Stomach (tissue), 9 donors: ENCODE measurements around the gene ORAI3. TPM values are rescaled to one million over a fixed set of nuclear protein-coding genes. Genes with fewer than 3 reads are reported as not detected.

Experiments
- DNase-seq, 2 donors: peaks; one replicate each; pipeline versions ENCODE4 v3.0.0 to v3.0.0-alpha.2; 2013 to 2019
- H3K27ac ChIP-seq, 5 donors: fragments of 200-600 bp in 4 of 5; sonication (generic) in 4 of 5; one replicate each; pipeline ENCODE4 v1.5.1; 2013 to 2019; ENCODE audit warnings: mild to moderate bottlenecking in 1 of 5, moderate library complexity in 1 of 5
- H3K27me3 ChIP-seq, 3 donors: fragments of 200-600 bp; sonication (generic); one replicate each; pipeline ENCODE4 v1.5.1; 2017 to 2019; ENCODE audit warnings: mixed run types in 1 of 3
- H3K36me3 ChIP-seq, 4 donors: fragments of 200-600 bp; sonication (generic); 1 replicate in 3 of 4; 2 replicates in 1 of 4; pipeline ENCODE4 v1.5.1; 2016 to 2019
- H3K4me1 ChIP-seq, 4 donors: fragments of 200-600 bp; sonication (generic); one replicate each; pipeline ENCODE4 v1.5.1; 2016 to 2019
- H3K4me3 ChIP-seq, 4 donors: fragments of 200-600 bp; sonication (generic) in 3 of 4; one replicate each; pipeline ENCODE4 v1.5.1; 2016 to 2019; ENCODE audit warnings: mild to moderate bottlenecking in 1 of 4
- H3K9me3 ChIP-seq, 4 donors: fragments of 200-600 bp; sonication (generic); one replicate each; pipeline ENCODE4 v1.5.1; 2016 to 2019
- CTCF ChIP-seq, 7 experiments: fragments of 450-650 bp in 4 of 7; fragments of 200-600 bp in 3 of 7; sonication (generic) in 3 of 7; IDR thresholded peaks; one replicate each; pipeline ENCODE4 v1.5.1; 2016 to 2019; ENCODE audit warnings: antibody characterized with exemption in 7 of 7, control low read depth in 2 of 7, mild to moderate bottlenecking in 1 of 7
- EP300 ChIP-seq: sonication (generic); formaldehyde crosslinking; IDR thresholded peaks from one replicate; pipeline ENCODE4 v1.6.1; 2017; ENCODE audit warnings: antibody characterized with exemption
- POLR2A ChIP-seq, 4 donors: fragments of 450-650 bp; IDR thresholded peaks; one replicate each; pipeline ENCODE4 v1.6.1; 2016; ENCODE audit warnings: antibody characterized with exemption in 4 of 4, control low read depth in 2 of 4, mild to moderate bottlenecking in 1 of 4, moderate library complexity in 1 of 4
- POLR2AphosphoS5 ChIP-seq, 3 donors: sonication (generic); formaldehyde crosslinking; IDR thresholded peaks; one replicate each; pipeline ENCODE4 v1.6.1; 2016; ENCODE audit warnings: antibody characterized with exemption in 3 of 3
- WGBS, 5 donors: extraction: QIAGEN DNeasy Blood & Tissue Kit in 3 of 5; methylation state at CpG; one replicate each; pipeline versions ENCODE4 v1.1.5 to v1.1.7; 2013 to 2018; 5-methylcytosine and 5-hydroxymethylcytosine counted together
- intact Hi-C: fragments of 100-400 bp; cut with DNase I; formaldehyde crosslinking; loops from one replicate; pipeline ENCODE4 v1.15.1; 2023; ENCODE audit warnings: low total_unique reads
- polyA plus RNA-seq, 3 donors: library from polyadenylated mRNA; stranded (reverse); fragments of 200-250 nt; gene quantifications; one replicate each; pipeline ENCODE4 v1.2.3, GENCODE V29; 2013
- total RNA-seq, 5 donors: library from RNA; depleted of rRNA; stranded (reverse); fragments of >200 nt; gene quantifications; one replicate each; pipeline versions ENCODE4 v1.1.0 to v1.2.3, GENCODE V29; 2014 to 2016
- donor health status: healthy with polysubstance abuse.
- donor health status: Bipolar disorder and iron deficiency.
- donor health status: healthy.

Gene ORAI3
- total and polyA plus RNA-seq, 8 donors = 6.7 to 26.0 (median 10.5) TPM; not detected in 1

GRCh38 chr16:30961384-30961783 is 12.5 kb downstream of the ORAI3 start:
- DNase-seq = no peak
- Histone ChIP-seq H3K4me3 (no peak overlapping the region), H3K4me1 (peaks cover 10 to 31% (median 24%) of the 10 kb centered on the region in 4 donors), H3K36me3 (peaks cover 64 to 76% (median 74%) of the 10 kb centered on the region in 4 donors), H3K9me3 (no peaks in the 10 kb centered on the region), H3K27me3 (no peaks in the 10 kb centered on the region), H3K27ac (no peak overlapping the region)
- intact Hi-C loops = no loop called here
- TF ChIP-seq CTCF (IDR thresholded peaks at IDR 0.05) = no peak
- no peak for TF ChIP-seq EP300
- no peak for TF ChIP-seq POLR2AphosphoS5 (IDR thresholded peaks at IDR 0.05)
- TF ChIP-seq POLR2A (IDR thresholded peaks at IDR 0.05) = no peak
- 90 to 98% (median 93%) methylated on average over 11 of the region's 11 CpGs for WGBS, 5 donors

- no peak for DNase-seq
- Histone ChIP-seq H3K4me1 (peaks cover 3 to 15% (median 9%) of the 10 kb centered on the region in 4 donors), H3K36me3 (peaks cover 89 to 100% (median 100%) of the 10 kb centered on the region in 4 donors), H3K27me3 (no peaks in the 10 kb centered on the region), H3K9me3 (no peaks in the 10 kb centered on the region), H3K27ac (no peak overlapping the region), H3K4me3 (no peak overlapping the region)
- 91 to 93% (median 91%) methylated on average over 17 to 18 of the region's 18 CpGs for WGBS, 5 donors
- intact Hi-C loops = no loop called here
- TF ChIP-seq POLR2A (IDR thresholded peaks at IDR 0.05) (no peak), EP300 (no peak), POLR2AphosphoS5 (IDR thresholded peaks at IDR 0.05) (no peak), CTCF (IDR thresholded peaks at IDR 0.05) (no peak)
Observed at GRCh38 chr16:30963925-30964511, 15.2 kb downstream of the ORAI3 start.

- H3K36me3 ChIP-seq = peaks cover 95 to 100% (median 100%) of the 10 kb centered on the region in 4 donors
Observed at GRCh38 chr16:30964574-30965226, 15.8 kb downstream of the ORAI3 start.

GRCh38 chr16:30965436-30965835 is 16.6 kb downstream of the ORAI3 start:
- 87 to 94% (median 89%) methylated on average over 12 to 15 of the region's 15 CpGs for WGBS, 5 donors
- no peak for DNase-seq
- Histone ChIP-seq H3K9me3 (no peaks in the 10 kb centered on the region), H3K4me3 (no peak overlapping the region), H3K36me3 (peaks cover 96 to 100% (median 100%) of the 10 kb centered on the region in 4 donors), H3K4me1 (peaks cover 0 to under 1% (median 0%) of the 10 kb centered on the region in 4 donors), H3K27me3 (no peaks in the 10 kb centered on the region), H3K27ac (no peak overlapping the region)
- no peak for TF ChIP-seq POLR2A (IDR thresholded peaks at IDR 0.05)
- TF ChIP-seq CTCF (IDR thresholded peaks at IDR 0.05) = no peak
- TF ChIP-seq EP300 = no peak
- TF ChIP-seq POLR2AphosphoS5 (IDR thresholded peaks at IDR 0.05) = no peak
- intact Hi-C loops = no loop called here

More at GRCh38 chr16:30964574-30965226, 15.8 kb downstream of the ORAI3 start:
- no peaks in the 10 kb centered on the region for H3K27me3 ChIP-seq
- H3K9me3 ChIP-seq = no peaks in the 10 kb centered on the region
- H3K4me3 ChIP-seq = no peak overlapping the region
- no peak for DNase-seq
- TF ChIP-seq POLR2A (IDR thresholded peaks at IDR 0.05) (no peak), EP300 (no peak), POLR2AphosphoS5 (IDR thresholded peaks at IDR 0.05) (no peak)
- no peak overlapping the region for H3K27ac ChIP-seq
- 89 to 93% (median 91%) methylated on average over 33 of the region's 33 CpGs for WGBS, 5 donors
- intact Hi-C loops = no loop called here
- peaks cover 0 to 8% (median 2%) of the 10 kb centered on the region in 4 donors for H3K4me1 ChIP-seq
